OCI-LY7 (cell line): ENCODE results near the gene FPGT.

ENCODE experiments used
- EZH2phosphoT487 ChIP-seq: fragments of 200-600 bp; sonication (generic); IDR thresholded peaks from 2 replicates; pipeline ENCODE4 v1.6.1; 2018; ENCODE audit warnings: low read depth, borderline replicate concordance, mild to moderate bottlenecking, mixed run types, antibody characterized with exemption, low read length, moderate library complexity, mixed read lengths
- TF ChIP-seq, protein P1 (sequence below): fragments of 200-600 bp; sonication (generic); conservative IDR thresholded peaks from 2 replicates; pipeline ENCODE4 v1.5.1; 2014; ENCODE audit warnings: mild to moderate bottlenecking, antibody characterized with exemption, low read length, moderate library complexity, mixed read lengths

DNA sequence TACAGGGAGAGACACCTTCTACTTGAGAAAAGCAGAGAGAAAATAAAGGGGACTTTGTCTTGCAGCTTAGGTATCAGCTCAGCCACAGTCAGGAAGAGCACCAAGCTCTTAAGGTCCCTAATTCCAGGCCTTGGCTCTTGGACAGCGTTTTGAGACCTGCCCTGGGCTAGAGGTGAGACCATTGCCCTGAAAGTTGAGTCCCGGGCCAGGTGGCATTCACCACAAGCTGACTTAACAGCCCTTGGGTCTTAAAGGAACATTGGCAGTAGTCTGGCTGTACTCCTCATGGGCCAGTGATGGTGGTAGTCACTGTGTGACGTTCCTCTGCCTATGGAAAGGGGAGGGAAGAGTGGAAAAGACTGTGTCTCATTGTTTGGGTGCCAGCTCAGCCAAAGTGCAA is 25.4 kb downstream of the FPGT start:
- TF ChIP-seq, protein P1, sequence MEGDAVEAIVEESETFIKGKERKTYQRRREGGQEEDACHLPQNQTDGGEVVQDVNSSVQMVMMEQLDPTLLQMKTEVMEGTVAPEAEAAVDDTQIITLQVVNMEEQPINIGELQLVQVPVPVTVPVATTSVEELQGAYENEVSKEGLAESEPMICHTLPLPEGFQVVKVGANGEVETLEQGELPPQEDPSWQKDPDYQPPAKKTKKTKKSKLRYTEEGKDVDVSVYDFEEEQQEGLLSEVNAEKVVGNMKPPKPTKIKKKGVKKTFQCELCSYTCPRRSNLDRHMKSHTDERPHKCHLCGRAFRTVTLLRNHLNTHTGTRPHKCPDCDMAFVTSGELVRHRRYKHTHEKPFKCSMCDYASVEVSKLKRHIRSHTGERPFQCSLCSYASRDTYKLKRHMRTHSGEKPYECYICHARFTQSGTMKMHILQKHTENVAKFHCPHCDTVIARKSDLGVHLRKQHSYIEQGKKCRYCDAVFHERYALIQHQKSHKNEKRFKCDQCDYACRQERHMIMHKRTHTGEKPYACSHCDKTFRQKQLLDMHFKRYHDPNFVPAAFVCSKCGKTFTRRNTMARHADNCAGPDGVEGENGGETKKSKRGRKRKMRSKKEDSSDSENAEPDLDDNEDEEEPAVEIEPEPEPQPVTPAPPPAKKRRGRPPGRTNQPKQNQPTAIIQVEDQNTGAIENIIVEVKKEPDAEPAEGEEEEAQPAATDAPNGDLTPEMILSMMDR, result no peak
- no peak for TF ChIP-seq EZH2phosphoT487
